ENCODE measurements around the gene CHRNG.
"Not testable (repeated sequence)": the region's sequence is repeated elsewhere in the genome, so short reads cannot be mapped to it uniquely, and the experiment has no call there.

Gene CHRNG

DNA sequence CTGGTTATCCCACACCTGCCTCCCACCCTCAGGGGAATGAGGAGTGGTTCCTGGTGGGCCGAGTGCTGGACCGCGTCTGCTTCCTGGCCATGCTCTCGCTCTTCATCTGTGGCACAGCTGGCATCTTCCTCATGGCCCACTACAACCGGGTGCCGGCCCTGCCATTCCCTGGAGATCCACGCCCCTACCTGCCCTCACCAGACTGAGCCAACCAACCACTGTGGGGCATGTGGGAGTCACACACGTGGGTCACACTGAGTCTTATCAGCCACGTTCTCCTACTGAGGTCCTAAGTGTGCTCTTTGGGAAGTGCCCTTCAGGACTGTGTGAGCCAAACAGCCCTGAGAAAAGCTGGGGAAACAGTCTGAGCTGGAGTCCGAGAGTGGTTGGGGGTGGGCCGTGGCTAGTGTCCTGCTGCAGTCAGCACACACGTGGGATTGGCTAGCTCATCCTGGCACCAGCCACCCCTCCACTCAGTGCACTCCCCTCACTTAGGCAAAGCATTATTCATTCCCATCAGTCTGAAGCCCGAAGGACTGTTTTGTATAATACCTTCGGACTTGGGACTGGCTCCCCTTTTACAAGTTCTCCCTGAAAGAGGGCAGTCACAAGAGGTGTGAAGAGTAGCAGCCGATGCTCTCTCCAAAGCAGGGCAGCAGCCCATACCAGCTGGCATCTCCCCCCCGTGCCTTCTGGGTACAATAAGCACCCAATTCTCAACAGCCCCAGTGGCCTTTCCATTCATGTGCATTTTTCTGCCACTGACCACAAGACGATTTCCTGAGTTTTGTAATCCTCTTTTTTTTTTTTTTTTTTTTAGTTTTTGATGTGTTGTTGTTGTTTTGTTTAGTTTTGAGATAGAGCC, 6.3 kb downstream of the CHRNG start:
- no peak for DNase-seq (ENCODE audit: low read depth)

DNA sequence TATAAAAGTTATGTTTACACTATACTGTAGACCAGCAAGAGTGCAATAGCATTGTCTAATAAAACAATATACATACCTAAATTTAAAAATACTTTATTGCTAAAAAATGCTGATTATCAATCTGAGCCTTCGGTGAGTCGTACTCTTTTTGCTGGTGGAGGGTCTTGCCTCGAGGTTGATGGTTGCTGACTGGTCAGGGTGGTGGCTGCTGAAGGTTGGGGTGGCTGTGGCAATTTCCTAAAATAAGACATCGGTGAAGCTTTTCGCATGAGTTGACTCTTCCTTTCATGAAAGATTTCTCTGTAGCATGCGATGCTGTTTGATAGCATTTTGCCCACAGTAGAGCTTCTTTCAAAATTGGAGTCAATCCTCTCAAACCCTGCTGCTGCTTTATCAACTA, 8.5 kb downstream of the CHRNG start:
- no peak for DNase-seq (ENCODE audit: low read depth)

DNA sequence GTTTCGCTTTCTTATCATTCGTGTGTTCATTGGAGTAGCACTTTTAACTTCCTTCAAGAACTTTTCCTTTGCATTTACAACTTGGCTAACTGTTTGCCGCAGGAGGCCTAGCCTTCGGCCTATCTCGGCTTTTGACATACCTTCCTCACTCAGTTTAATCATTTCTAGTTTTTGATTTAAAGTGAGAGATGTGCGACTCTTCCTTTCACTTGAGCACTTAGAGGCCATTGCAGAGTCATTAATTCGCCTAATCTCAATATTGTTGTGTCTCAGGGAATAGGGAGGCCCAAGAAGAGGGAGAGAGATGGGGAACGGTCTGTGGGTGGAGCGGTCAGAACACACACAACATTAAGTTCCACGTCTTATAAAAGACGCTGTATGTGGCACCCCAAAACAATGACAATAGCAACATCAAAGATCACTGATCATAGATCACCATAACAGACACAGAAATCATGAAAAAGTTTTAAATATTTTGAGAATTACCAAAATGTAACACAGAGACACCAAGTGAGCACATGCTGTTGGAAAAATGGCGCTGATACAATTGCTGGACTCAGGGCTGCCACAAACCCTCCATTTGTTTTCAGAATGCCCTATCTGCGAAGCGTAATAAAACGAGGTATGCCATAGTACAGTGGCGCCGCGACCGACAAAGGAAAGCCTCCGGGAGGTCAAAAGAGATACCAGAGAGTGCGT, 10.3 kb downstream of the CHRNG start:
- DNase-seq (ENCODE audit: low read depth): no peak

DNA sequence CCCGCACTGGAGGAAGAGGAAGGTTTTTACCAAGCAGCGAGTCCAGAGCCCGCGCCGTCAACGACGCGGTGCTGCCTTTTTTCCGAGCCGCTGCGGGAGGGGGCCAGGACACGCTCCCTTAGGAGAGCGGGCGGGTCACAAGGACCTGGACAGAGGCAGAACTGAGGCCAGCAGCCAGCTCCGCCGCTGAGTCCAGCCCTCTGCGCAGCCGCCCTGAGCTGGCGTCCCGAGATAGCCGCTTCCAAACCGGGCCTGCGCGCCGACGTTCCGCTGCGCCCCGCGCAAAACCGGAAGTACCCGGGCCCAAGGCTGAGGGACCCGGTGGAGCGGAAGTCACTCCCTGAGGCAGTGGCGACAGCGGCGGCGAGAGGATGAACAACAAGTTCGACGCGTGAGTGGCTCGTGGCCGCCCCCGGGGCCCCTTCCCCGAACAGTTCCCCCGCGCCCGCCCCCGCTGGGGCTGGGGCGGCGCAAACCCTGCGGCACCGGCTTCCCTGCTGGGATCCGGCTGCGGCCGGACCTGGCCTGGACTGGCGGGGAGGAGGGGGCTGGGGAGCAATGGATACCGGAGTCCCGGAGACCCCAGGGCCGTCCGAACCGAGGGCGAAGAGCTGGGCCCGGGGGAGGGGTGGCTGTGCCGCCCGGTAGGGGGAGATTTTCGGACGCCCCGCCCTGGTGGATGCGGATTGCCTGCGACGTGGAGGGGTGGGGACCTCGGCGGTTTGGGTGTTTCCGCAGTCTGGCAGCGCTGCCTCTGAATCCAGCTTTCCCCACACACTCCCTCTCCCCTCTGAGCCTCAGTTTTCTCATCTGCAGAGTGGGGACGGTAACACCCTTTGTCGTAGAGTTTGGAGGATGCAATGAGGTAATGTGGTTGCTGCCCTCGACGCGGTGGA, 11.1 kb downstream of the CHRNG start, which contains the start of the genes EIF4E2 and TIGD1:
Gene EIF4E2 (plus strand): TSS at position 336 of the 896 bp plus-strand sequence. CDS start 36 bp downstream, at position 372.
Gene TIGD1 (minus strand): TSS at position 204 of the 896 bp plus-strand sequence. CDS start 675 bp downstream, outside the sequence.
- DNase-seq (ENCODE audit: low read depth): peak; percentile 83

DNA sequence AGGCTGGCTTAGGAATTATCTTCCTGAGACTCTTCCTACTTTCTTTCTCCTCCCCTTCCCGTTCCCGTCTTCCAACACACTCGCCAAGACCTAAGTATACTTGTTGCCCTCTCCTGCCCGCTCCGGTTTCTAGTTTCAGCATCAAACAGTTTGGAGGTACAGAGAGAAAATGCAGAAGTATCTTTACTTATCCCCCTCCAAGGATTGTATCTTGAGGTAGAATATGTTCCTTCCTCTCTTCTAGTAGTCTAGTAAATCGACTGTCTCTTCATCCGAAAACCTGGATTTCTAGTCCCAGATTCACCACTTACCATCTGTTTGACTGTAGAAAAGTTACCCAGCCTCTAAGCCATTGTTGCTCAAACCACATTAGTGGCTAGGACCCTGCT, 11.8 kb downstream of the CHRNG start:
- DNase-seq (ENCODE audit: low read depth): no peak

DNA sequence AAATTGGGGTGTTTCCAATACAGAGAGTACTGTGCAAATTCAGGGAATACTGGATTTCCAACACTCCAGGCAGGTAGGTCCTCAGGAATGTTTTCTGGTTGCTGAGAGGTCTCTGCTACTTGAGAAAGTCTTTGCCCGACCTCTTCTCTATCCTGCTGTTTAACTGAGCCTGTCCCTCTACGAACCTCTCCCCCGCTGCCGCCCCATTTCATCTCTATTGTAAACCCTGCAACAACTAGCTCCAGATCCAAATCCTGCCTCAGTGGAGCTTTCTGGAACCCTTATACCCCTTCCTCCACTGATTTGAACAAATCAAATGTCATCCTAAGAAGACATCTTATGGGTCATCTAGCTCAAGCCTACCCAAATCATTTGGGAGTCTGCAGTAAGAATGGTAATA, 12.3 kb downstream of the CHRNG start:
- DNase-seq (ENCODE audit: low read depth): no peak

DNA sequence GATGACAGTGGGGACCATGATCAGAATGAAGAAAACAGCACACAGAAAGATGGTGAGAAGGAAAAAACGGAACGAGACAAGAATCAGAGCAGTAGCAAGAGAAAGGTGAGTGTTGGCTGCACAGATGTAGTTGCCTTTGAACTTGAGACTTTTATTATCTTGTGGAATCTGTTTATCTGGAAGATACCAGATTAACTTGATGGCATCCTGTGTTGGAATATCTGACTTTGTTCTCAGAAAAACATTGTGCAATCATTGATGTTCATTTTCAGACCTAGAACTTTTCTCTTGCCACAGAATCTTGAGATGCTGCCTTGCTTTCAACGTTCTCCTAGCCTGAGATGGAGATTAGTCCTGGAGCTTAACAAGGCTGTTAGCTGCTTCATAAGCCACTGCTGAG, 16.9 kb downstream of the CHRNG start:
- no peak for DNase-seq (ENCODE audit: low read depth)

DNA sequence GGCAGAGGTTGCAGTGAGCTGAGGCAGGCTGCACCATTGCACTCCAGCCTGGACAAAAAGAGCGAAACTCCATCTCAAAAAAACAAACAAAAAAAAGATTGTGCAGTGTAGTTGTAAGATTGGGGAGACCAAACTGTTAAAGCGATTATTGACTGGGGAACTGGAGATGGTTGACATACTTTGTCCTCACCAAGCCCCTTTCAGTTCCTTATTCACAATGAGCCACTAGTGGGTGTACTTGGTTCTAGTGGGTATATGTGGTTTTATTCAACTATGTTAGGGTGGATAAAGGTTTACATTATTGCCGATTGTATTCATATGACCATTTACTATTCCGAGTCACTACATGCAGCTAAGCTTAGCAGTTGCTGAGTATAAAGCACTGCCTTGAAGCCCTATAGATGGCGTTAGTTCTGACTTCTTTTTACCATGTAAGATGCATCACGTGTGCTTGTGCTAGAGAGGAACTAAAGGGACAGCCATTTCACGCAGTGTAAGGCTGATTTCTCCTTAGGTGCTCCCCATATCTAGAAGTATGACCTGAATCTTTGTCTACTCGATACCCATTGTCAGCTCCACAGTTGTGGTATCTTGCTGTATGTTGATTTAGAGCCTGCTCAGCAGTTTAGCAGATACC, 23.1 kb downstream of the CHRNG start:
- DNase-seq (ENCODE audit: low read depth): no peak

DNA sequence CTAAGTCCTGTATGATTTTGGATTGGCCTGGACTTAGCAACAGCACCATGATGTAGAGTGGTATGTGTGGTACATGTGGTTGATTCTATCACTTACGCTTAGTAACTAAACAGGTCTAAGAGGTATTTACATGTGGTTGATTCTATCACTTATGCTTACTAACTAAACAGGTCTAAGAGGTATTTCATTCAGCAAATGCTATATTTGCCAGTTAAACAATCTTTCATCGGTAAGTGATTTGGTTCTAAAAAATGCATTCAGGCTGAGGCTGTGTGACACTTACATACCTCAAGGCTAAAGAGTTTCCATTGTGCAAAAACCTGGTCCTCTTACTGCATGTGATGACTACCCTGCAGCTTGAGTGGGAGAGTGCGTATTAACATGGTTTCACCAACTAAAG, 24.1 kb downstream of the CHRNG start:
- no peak for DNase-seq (ENCODE audit: low read depth)

DNA sequence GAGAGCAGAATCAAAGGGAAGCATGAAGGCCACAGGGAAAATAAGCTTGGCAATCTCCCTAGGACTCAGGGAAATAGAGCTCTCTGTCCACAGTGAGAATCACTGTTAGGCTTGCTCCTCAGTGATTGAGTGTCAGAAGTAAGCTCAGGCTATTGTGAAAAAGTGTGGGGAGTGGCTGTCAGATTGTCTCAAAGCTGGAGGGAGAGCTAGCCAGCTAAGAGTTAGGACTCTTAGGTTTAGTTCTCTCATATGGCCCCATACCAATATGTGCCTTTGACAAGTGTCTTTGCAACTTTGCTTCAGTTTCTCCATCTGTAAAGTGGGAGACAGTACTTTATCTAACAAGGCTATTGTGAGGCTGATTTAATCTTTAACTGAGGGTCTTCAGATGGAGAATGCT, 28.2 kb downstream of the CHRNG start:
- DNase-seq (ENCODE audit: low read depth): no peak

DNA sequence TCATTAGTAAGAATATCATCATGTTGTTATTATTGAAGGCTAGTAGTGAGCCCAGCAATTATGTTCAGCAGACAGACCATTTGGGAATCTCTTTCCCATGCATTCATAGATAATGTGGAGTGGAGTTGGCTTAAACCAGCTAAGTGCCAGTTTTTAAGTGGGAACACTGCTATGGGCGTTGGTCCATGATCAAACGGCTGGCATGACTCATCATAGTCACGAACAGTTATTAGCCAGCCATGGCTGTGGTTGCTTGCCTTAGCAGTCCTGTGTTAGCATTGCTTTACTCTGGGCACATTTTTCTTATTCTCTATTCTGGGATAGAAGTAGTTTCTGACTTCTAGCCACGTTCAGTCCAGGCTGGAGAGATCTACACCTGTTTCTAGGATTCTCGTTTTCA, 28.7 kb downstream of the CHRNG start:
- DNase-seq (ENCODE audit: low read depth): no peak

DNA sequence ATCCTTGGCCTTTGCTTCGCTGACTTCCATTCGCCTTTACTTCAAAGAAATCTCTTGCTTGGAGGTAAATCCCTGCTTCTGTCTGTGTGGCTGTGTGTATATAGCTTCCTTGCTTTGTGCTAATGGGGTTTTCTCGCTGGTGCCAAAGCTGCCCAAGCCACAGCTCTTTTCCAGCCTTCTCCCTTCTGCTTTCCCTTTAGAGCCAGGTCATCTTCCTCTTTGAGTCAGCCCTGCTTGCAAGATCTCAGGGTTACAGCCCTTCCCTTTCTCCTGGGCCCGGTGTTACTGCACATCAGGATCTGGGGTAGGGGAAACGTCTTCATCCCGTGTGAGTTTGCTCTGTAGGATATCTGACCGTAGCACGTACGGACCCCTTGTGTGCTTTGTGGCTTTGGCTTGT, 30.0 kb downstream of the CHRNG start:
- no peak for DNase-seq (ENCODE audit: low read depth)

DNA sequence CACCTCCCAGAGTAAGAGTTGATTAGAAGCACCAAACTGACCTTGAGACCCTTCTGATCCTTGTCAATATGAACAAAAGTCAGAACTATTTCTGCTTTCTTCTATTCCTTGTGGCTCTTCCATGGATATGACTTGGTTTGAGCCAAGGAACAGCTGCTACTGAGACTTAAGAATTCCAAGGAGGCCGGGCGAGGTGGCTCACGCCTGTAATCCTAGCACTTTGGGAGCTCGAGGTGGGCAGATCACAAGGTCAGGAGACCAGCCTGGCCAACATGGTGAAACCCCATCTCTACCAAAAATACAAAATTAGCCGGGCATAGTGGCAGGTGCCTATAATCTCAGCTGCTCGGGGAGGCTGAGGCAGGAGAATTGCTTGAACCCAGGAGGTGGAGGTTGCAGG, 31.0 kb downstream of the CHRNG start:
- not testable (repeated sequence) for DNase-seq (ENCODE audit: low read depth)

DNA sequence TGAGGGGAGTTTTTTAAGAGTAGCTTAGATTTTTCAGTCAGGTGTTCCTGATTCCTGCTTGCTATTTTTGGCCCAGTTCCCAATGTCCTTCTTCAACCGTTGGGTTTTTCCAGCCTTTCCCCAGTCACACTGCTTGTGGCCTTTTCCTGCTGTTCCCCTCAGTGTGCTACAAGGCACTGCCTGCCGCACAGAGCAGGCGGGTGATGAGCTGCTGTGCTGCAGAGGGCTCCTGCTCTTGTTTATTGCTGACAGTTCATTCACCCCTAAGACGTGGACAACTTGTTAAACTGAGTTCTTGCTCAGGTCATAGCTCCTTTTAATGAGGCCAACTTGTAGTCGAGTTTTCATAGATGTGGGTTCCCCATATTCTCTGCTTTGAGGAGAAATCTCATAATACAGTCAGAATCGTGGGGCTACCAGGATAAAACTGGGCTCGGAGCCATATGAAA, 31.6 kb downstream of the CHRNG start:
- no peak for DNase-seq (ENCODE audit: low read depth)

DNA sequence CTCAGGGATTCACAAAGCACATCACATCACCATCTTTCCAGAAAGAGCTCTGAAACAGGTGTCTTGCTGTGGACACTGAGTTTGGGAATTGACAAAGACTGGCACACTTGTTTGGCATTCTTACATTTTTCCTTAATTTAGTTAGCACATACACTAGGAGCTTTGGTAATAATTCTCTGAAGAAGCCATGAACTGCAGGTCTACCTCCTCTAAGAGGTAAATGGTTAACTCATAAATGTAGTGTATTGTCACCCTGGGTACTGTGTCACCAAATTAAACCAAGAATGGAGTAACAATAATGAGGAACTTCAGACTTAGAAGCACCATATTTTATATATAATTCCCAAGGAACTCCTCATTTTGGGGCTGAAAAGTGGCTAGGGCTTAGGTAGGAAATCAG, 33.5 kb downstream of the CHRNG start:
- no peak for DNase-seq (ENCODE audit: low read depth)

DNA sequence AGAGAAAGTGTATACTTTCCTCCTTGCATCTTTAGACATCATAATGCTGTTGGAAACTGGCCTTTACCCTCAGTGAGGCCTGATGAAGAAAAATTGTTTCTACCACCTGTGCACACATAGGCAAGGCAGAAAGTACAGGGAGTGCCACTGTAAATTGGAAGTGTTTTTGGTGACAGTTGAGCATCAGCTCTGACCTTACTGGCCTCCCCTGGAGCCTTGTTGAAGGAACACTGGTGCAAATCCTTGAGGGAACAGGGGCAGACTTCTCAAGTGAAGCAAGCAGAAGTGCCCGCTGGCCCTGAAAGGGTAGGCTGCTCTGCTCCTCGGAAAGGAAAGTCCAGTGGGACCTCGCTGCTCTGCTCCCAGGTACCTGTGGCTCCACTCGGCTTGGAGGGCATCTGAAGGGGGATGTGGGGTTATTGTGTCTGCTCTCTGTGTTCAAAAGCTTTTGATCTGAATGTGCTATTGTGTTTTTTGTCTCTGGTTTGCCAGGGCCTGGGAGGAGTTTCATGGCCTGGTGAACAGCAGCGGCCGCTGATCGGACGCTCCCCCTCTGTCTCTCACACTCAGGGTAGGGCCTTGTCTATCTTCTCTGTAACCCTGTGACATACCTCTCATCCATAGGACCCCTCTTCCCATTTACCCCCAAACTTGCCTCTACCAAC, 34.4 kb downstream of the CHRNG start:
- no peak for DNase-seq (ENCODE audit: low read depth)

DNA sequence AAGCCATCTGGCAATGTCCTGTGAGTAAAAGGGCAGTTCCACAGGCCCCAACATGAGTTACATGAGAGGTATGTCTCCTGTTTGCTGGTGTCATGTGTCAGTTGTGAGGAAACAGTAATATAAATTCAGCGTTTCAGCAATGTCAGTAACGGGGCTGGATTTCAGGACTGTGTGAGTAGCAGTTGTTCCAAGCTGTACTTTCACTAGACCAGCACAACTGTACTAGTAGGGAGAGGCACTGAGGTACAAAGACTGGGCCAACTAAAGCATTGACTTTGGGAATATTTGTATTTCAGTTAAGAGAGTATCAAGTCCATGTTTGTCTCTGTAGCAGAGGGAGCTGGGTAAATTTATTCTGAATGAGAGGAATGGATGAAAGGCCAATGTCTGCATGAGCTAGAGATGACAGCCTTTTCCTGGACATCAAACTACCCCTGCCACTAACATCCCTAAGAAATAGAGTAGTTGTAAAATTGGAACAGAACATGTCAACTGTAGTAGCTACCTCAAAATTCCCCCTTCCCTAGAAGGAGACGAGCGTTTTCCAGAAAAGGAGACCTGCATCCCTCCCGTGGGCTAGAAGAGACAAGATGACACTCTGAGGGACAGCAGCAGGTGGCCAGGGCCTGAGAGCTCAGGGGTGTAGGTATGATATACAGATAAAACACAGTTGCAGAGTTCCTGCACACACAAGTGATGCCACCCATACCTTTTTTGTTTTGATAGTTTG, 35.3 kb downstream of the CHRNG start:
- DNase-seq (ENCODE audit: low read depth): no peak

DNA sequence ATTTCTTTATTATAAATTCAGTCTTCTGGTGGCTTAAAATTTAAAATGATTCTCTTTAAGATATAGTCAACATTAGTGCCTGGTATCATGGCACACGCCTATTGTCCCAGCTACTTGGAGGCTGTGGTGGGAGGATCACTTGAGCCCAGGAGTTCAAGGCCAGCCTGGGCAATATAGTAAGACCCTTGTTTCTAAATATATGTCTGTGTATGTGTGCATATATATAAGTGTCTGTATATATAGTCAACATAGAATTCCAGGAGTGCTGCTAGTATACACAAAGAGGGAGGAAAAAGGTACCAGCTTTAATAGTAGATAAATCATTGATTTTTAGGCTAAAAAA, 35.9 kb downstream of the CHRNG start:
- DNase-seq (ENCODE audit: low read depth): no peak

DNA sequence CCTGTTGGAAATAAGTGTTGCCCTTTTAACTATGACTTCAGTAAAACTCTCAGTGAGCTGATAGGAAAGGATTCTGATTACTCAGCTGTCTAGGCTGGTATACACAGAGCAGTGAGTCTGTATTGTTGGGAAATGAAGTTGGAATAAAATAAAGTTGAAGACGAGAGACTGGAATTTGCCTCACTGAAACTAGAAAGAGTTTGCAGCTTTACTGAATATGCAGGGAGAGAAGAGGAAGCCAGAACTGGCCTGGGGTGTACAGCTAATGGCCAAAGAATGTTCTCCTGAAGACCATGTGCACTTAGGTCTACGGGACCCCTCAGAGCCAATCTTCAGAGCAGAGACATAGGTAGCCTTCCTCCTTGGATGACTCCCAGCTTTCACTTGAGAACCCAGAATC, 37.5 kb downstream of the CHRNG start:
- DNase-seq (ENCODE audit: low read depth): no peak

DNA sequence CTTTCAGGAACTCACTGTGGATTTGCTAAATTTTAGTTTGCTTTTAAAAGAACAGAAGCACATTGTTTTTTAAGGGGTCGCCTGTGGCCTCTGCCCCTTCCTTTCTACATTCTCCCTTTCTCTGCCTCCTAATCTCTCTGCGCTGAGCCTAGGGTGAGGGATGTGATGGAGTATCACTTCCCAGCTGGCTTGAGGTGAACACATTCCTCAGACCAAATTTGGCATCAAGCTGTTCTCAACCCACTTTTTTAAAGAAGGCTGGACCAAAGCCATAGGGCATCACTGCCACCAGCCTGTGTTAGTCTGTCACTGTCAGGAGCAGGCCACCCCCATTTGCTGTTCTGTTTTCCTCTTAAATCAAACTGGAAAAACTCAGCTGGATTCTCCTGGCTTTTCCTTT, 38.3 kb downstream of the CHRNG start:
- no peak for DNase-seq (ENCODE audit: low read depth)

DNA sequence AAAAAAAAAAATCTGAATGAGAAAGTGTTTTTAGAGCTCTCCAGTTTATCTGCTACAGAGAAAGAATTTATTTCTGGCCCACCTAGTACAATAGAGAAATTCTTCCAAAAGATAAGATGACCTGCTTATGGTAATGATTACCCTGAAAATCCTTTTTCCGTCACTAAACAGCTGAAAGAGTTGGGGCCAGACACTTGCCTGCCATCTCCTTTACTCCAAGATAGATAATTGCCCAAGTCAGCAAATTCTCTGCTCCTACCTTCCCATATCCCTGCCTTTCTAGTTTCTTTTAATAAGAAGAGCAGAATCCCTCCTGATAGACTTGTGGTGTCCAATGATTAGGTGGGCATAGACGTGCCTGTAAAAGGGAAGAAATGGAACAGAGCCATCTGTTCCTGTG, 39.1 kb downstream of the CHRNG start:
- DNase-seq (ENCODE audit: low read depth): no peak

Data from activated T-cell treated with anti-CD3 and anti-CD28 coated beads for 1 hour (primary cell).